HG02642 (cell line): ENCODE results near the gene CCDC174.
"Not testable (repeated sequence)": the region's sequence is repeated elsewhere in the genome, so short reads cannot be mapped to it uniquely, and the experiment has no call there.

Experiments used
- ATAC-seq: cut with Tn5 transposase; IDR thresholded peaks from one replicate; pipeline ENCODE4 v1.9.1; 2021; ENCODE audit warnings: mild to moderate bottlenecking; ENCODE audit not compliant: unreplicated experiment, poor library complexity

The CCDC174 gene

DNA sequence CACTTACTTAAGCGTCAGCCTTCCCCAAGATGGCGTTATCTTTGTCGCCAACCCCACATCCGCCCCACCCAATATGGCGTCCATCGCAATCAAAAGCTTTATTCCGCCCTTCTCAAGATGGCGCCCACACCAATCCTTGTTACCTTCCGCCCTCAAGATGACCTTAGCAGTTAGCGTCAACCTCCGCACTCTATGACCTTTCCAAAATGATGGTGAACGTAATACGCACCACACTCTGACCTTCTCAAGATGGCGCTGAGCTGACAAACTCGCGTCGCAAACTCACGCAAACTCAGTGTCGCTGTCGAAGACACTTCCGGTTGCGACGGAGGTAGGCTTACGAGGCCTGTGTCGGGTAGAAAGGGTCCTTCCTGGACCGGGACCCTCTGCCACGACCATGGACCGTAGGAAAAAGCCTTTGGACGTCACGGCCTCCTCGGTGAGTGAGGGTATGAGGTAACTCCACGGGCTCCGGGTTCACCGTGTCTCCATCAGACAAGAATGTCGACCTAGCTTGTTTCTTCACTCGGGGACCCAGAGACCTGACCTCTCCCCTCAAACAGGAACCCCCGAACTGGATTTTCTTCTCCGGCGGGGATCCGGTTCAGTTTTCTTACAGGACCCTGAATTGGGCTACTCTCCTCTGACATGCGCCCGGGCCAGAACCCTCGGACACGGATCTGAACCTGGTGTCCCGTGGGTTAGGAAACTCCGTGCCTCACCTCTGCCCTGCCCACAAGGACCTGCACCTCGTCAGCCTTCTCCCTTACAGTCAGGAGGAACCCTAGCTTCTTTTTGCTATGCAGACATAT, at the start of gene CCDC174:
CCDC174 (plus strand) TSS at position 323 of the 812 bp plus-strand sequence; CDS start at position 398, 75 bp downstream.
- peak; percentile 98 for ATAC-seq

- no peak for ATAC-seq
Observed at GRCh38 chr3:14602006-14602803, 49.4 kb upstream of the CCDC174 start.

GRCh38 chr3:14602804-14603644, 48.5 kb upstream of the CCDC174 start:
- no peak for ATAC-seq

- ATAC-seq, result no peak
Observed at GRCh38 chr3:14605067-14605466, 46.5 kb upstream of the CCDC174 start.

DNA sequence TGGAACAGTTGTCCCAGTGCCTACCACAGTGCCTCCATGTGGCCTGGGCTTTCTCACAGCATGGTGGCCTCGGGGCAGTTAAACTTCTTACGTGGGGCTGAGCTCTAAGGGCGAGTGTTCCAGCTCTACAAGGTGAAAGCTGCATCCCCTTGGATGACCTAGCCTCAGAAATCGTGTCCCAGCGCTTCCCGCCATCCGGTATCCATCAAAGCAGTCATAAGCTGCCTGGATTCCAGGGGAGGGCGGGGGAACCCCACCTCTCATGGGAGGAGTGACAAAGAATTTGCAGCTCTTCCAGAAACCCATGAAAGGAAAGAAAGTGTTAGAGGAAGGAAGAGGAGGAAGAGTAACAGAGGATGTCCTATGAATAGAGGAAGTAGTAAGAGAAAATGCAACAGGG, 45.8 kb upstream of the CCDC174 start:
- ATAC-seq, result no peak

GRCh38 chr3:14606669-14607339, 44.8 kb upstream of the CCDC174 start:
- ATAC-seq, result no peak

DNA sequence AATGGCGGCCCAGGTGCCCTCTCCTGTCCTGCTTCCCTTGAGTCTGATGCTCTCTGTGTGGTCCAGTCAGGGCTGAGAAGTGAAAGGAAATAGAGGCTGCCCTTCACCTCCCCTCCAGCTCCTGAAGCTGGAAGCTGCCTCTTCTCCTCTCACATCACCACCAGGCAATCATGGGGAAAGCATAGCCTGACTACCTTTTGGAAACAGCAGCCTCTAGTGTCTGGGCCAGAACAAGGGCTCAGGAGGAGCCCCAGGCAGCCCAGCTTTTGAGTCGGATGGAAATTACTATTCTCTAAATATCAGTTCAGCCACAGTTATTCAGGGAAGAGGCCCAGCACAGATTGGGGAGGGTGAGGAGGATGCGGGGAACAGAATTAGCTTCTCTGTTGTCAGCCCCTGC, 43.3 kb upstream of the CCDC174 start:
- ATAC-seq, result no peak

DNA sequence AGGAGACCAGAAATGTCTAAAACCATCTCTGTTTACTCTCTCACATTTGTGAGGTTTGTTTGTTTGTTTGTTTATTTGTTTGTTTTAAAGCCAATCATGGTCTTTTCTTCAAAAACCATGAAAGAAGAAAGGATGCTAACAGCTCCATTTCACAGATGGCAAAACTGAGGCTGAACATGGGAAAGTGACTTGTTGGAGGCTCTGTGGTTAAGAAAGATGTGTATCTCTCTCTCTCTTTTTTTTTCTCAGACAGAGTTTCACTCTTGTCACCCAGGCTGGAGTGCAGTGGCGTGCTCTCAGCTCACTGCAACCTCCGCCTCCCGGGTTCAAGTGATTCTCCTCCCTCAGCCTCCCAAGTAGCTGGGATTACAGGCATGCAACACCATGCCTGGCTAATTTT, 42.5 kb upstream of the CCDC174 start:
- ATAC-seq, result not testable (repeated sequence)

DNA sequence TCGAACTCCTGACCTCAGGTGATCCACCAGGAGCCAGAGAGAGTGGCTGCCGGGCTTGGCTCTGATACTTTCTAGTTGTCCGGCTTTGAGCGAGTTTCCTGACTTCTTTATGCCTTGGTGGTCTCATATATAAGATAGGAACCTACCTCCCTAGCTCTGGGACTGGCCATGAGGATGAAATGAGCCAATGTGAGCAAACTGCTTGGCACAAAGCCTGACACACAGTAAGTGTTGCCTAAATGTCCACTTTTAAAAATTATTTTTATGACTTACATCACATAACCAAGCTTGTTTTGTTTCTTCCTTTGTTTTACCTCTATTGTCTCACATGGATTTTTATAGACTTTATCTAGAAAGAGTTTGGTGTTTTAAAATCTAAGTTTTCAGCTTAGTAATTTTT, 42.1 kb upstream of the CCDC174 start:
- no peak for ATAC-seq

DNA sequence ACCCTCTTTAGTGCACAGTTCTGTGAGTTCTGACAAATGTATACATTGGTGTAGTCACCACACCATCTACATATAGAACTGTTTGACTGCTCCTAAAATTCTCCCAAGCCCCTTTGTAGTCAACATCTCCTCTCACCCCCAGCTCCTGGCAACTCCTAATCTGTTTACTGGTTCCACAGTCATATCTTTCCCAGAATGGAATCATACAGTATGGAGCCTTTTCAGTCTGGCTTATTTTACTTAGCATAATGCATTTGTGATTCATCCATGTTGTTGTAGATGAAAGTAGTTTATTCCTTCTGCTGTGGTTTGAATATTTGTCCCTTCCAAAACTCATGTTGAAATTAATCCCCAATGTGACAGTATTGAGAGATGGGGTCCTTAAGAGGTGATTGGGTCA, 41.6 kb upstream of the CCDC174 start:
- no peak for ATAC-seq

GRCh38 chr3:14614189-14614588, 37.4 kb upstream of the CCDC174 start:
- ATAC-seq, result no peak

- ATAC-seq, result no peak
Observed at GRCh38 chr3:14614862-14615261, 36.7 kb upstream of the CCDC174 start.

- no peak for ATAC-seq
Observed at GRCh38 chr3:14616606-14617507, 34.7 kb upstream of the CCDC174 start.

DNA sequence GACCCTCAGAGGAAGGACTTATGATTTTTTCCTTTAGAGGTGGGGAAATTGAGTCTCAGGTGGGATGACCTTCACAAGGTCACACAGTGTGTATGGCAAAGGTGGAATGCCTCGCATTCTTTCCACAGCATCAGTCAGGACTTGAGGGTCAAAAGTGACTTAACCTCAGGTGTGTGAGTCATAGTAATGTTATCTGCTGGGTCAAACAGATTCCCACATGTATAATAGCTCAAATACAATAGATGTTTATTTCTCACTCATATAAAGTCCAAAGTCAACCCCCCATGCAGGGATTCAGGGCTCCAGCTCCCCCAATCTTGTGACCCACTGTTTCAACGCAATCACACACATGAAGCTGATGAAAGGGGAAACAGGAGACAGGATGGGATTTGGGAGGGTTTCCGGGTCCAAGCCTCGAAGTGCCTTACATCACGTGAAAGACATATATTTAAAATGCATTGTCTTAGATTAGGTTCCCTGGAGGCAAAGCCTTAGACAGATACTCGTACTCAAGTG, 34.0 kb upstream of the CCDC174 start:
- ATAC-seq, result no peak

GRCh38 chr3:14619605-14620004, 32.0 kb upstream of the CCDC174 start:
- no peak for ATAC-seq

GRCh38 chr3:14620512-14620911, 31.1 kb upstream of the CCDC174 start:
- no peak for ATAC-seq

DNA sequence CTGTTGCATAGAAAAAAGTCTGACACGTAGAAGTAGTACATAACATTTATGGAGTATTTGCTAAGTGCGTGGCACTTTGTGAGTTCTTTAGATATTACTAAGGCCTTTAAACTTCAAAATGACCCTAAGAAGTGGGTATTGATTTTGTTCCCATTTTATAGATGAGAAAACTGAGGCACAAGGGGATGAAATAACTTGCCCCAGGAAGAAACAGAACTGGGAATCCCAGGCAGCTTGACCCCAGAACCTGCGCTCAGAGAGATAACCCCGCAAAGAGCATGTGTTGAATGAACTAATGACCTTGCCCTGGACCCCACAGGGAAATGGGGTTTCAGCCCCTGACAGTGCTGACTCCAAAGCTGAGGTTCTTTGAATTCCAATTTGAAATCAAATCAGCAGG, 30.5 kb upstream of the CCDC174 start:
- ATAC-seq, result no peak

GRCh38 chr3:14622368-14622767, 29.2 kb upstream of the CCDC174 start:
- no peak for ATAC-seq

- ATAC-seq, result no peak
Observed at GRCh38 chr3:14623569-14624051, 28.0 kb upstream of the CCDC174 start.
